ENCODE data around the gene EML2.

DNA sequence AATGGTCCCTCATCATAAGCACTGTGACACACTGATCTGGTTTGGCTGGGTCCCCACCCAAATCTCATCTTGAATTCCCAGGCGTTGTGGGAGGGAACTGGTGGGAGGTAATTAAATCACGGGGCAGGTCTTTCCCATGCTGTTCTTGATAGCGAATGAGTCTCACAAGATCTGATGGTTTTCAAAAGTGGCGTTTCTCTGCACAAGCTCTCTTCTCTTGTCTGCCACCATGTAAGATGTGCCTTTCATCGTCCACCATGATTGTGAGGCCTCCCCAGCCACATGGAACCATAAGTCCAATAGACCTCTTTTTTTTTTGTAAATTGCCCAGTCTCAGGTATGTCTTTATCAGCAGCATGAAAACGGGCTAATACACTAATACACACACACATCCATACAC lies 30.2 kb downstream of the EML2 start:
- TF ChIP-seq POLR2A (IDR thresholded peaks at IDR 0.05; ENCODE audit: low read length) (no peak), GATA1 (IDR thresholded peaks at IDR 0.05; ENCODE audit: low read depth, low read length) (no peak)

Measured in erythroblast (primary cell).